ENCODE results near the gene LRRC74B. TPM values are rescaled to one million over a fixed set of nuclear protein-coding genes. Genes with fewer than 3 reads are reported as not detected.

The LRRC74B gene
- total RNA-seq, 1 donor, result under 0.01 TPM

GRCh38 chr22:21013657-21014201 lies 32.0 kb upstream of the LRRC74B start:
- DNase-seq (ENCODE audit: low read depth in 2 of 3, low spot score in 2 of 3), result no peak

DNA sequence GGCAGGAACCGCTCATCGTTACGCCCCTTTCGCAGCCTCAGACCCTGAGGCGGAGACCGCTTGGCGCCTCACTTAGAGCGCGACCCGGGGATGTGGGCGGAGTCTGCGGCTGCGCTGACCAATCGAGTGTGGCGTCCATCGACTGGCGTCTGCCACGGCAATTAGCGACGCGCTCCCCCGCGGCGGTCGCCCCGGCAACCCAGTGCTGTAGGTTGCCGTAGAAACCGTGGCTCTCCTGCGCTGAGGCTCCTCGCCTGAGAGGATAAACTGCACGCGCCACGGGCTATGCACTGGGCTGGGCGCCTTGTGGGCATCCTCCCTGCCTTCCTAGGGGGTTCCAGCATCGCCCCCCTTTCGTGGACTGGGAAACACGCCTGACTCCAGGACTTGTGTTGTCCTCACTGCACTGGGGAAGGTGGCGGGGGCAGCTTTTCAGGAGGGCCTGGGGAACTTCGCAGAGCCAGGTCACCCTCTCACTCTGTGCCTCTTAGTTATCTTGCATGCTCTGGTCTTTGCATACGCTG lies 31.5 kb upstream of the LRRC74B start:
- peak; percentile 64 to 92 (median 90) for DNase-seq (ENCODE audit: low read depth in 2 of 3, low spot score in 2 of 3)

DNA sequence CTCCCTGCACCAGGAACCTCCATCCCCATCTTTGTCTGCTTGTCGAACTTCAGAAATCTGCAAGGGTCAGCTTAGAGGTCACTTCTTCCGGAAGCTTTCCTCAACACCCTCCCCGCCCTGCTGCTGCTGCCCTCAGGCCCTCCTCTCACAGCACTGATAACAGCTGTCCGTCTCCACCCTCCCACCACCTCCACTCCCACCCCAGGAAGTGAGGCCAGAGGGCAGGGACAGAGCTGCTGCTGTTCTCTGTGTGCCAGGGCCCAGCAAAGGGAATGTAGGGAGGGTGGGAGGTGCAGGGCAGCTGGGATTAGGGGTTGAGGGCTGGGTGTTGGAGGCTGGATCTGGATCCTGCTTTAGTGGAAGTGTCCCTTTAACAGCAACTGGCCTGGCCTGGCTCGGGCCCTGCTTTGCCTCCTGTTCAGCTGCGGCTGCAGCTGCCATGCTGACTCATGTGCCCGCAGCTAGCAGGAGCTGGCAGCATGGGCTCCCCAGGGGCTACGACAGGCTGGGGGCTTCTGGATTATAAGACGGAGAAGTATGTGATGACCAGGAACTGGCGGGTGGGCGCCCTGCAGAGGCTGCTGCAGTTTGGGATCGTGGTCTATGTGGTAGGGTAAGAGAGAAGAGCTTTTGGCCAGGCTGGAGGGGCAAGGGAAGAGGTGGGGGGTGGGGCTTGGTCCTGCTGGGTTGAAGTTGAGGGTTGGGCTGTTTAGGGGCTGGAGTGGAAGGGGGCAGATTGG lies 30.9 kb upstream of the LRRC74B start, which contains the start of gene P2RX6:
TSS of gene P2RX6 (plus strand) at position 440 of the 740 bp plus-strand sequence. CDS start at position 450, 10 bp downstream.
- DNase-seq (ENCODE audit: low read depth in 2 of 3, low spot score in 2 of 3), result peak in 1 of 3 donors; percentile 22

DNA sequence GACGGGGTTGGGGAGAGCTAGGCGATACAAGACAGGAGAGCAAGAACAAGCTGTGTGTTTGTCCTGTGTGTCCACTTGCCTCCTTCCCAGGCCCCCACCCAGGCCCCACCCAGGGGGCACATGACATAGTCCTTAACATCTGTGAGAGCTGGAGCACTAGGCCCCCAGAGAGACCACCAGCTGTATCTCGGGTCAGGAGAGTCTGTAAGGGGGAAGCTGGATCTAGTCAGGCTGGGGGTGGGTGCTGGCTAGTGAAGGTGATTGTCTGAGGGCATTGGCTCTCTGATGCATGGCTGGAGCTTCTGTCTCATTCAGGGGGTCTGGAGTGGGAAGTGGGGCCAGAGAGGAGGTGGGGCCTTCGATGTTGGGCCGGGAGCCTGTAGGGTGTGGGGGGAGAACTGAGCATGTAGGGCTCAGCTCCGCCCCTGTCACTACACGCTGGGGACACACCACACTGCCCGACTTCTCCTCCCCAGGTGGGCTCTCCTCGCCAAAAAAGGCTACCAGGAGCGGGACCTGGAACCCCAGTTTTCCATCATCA lies 30.2 kb upstream of the LRRC74B start:
- no peak for DNase-seq (ENCODE audit: low read depth in 2 of 3, low spot score in 2 of 3)

GRCh38 chr22:21016644-21017420 lies 28.9 kb upstream of the LRRC74B start:
- no peak for DNase-seq (ENCODE audit: low read depth in 2 of 3, low spot score in 2 of 3)

DNA sequence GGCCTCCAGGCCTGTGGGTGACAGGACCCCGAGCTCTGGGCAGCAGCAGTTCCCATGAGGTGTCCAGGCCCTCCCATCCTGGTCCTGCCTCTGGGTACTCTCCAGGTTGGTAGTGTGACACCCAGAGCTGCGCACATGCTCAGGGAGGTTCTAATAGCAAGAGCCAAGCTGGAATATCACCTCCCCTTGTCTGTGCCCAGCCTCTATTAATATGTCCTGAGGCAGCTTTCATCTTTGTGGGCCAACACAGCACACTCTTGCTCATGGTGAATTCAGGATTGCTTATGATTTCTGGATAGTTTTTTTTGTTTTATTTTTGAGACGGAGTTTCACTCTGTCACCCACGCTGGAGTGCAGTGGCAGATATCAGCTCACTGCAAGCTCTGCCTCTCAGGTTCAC lies 27.4 kb upstream of the LRRC74B start:
- DNase-seq (ENCODE audit: low read depth in 2 of 3, low spot score in 2 of 3), result no peak

- peak in 1 of 3 donors; percentile 59 for DNase-seq (ENCODE audit: low read depth in 2 of 3, low spot score in 2 of 3)
These were observed 24.8 kb upstream of the LRRC74B start for GRCh38 chr22:21020802-21021429.

DNA sequence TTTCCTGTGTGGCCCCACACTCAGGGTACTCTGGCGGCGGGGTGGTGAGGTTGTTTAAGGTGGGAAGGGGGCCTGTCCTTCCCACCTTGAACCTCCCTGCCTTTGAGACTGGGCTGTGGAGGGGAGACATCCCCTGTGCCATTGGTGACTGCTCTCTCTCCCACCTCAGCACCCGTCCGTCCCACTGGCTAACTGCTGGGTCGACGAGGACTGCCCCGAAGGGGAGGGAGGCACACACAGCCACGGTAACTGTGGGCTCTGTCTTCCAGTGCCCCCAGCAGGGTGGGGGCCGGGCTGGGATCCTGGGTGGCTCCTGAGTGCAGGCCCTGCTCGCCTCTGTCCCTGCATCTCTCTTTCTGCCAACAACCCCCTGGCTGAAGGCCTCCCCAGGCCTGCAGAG lies 23.2 kb upstream of the LRRC74B start:
- no peak for DNase-seq (ENCODE audit: low read depth in 2 of 3, low spot score in 2 of 3)

- DNase-seq (ENCODE audit: low read depth in 2 of 3, low spot score in 2 of 3), result no peak
These were observed 22.7 kb upstream of the LRRC74B start for GRCh38 chr22:21022955-21023614.

DNA sequence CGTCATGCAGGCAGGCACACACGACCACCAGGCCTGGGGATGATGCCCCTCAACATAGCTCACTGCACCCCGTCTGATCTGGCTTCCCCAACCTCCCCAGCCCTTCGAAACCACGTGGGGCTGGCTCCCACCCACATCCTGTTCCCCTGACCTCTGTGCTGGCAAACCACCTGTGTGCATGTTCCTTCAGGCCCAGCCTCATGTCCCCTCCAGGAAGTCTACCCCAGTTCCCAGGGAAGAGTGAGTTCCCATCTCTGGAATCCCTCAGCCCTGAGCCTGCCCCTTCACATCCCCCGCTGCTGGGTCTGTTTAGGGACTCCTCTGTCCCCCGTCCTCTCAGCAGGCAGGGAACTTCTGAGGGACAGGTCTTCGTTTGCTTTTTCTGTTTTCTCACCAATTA lies 20.5 kb upstream of the LRRC74B start:
- DNase-seq (ENCODE audit: low read depth in 2 of 3, low spot score in 2 of 3), result no peak

DNA sequence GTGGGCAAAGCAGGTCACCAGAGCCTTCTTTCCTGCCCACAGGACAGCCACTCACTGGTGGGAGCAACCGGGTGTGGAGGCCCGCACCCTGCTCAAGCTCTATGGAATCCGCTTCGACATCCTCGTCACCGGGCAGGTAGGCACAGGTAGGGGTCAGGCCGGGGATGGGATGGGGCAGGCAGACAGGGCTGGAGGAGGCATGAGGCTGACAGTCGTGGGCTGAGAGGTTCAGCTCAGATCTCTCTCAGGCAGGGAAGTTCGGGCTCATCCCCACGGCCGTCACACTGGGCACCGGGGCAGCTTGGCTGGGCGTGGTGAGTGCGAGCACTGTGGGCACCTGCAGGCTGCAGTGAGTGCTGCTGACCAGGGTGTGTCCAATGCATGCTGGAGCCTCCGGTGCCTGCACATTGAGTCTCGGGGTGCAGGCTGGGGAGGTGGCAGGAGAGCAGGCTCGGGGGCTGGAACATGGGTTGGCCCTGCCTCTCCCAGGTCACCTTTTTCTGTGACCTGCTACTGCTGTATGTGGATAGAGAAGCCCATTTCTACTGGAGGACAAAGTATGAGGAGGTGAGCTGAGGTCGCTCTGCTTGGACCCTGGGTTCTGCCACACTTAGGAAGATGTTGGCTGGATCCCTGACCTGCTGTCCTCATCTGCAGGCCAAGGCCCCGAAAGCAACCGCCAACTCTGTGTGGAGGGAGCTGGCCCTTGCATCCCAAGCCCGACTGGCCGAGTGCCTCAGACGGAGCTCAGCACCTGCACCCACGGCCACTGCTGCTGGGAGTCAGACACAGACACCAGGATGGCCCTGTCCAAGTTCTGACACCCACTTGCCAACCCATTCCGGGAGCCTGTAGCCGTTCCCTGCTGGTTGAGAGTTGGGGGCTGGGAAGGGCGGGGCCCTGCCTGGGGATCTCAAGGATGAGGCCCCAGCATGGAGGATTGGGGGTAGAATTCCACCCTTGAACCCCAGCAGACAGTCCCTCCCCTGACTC lies 19.7 kb upstream of the LRRC74B start:
- no peak for DNase-seq (ENCODE audit: low read depth in 2 of 3, low spot score in 2 of 3)

GRCh38 chr22:21026783-21027692 lies 18.7 kb upstream of the LRRC74B start:
- DNase-seq (ENCODE audit: low read depth in 2 of 3, low spot score in 2 of 3), result no peak

DNA sequence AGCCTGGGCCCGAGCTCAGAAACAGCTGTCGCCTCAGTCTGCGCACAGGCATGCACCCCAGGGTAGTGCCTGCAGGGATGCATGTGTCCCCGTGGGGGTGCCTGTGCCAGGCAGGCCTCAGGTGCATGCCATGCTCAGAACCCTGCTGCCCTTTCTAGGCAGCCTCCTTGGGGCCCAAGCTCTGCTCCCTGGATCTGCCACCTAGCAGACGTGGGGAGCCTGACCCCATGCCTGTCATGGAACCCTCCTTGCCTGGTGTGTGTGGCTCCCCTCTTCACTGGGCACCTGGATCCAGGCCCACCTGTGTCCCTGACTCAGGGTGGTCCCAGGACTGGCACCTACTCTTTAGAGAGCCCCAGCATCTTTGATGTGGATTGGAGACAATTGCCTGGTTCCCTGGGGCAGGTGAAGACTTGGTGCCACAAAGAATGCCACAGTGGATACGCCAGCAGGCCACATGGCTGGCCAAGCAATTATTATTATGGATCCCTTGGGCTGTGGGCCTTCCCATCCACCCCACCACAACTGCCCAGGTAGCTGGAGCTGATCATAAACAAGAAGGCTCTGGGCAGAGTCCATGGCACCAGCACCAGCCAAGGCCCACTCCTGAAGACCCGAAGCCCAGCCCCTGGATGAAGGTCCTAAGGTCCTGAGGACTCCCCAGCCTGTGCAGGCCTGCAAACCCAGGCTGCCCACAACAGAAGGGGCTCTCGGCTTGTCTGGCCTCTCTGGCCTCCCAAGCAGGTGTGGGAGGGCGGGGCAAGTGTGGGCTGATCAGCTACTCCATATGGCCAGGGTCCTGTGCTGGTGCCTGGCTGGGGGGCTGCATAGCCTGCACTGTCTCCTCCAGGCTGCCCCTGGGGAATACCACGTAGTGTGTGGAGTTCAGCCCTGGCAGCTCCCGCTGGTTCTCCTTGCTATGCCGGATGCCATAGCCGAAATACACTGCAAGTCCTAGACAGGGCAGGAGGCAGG lies 17.2 kb upstream of the LRRC74B start:
- no peak for DNase-seq (ENCODE audit: low read depth in 2 of 3, low spot score in 2 of 3)

GRCh38 chr22:21029486-21030025 lies 16.2 kb upstream of the LRRC74B start:
- DNase-seq (ENCODE audit: low read depth in 2 of 3, low spot score in 2 of 3), result no peak

GRCh38 chr22:21030032-21030431 lies 15.7 kb upstream of the LRRC74B start:
- no peak for DNase-seq (ENCODE audit: low read depth in 2 of 3, low spot score in 2 of 3)

Measured in hematopoietic multipotent progenitor cell (in vitro differentiated cells).